ENCODE data around the gene PAGE4.

DNA sequence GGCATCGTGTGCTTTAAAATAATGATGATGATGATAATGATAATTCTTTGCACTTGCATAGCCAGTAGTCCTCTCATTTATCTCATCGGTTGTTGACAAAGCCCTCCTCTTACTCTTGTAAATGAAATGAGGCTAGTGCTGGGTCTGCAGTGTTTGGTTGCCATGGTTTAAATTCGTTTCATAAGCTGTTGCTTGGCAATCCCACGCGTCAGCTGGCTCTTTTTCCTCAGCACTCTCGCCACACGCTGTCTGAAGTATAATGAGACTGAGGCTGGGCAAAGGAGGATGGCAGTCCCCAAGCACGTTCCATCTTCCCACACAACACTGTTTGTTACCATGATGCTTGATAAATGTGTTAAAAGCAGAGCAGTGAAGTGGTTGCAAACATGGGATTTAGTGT lies 15.5 kb downstream of the PAGE4 start:
- TF ChIP-seq ARNTL (CRISPR knock-in tag; IDR thresholded peaks at IDR 0.05; ENCODE audit: borderline replicate concordance, low read depth), result no peak
- no peak for TF ChIP-seq TCF4 (CRISPR knock-in tag; IDR thresholded peaks at IDR 0.05; ENCODE audit: borderline replicate concordance)
- TF ChIP-seq GLIS3 (CRISPR knock-in tag; IDR thresholded peaks at IDR 0.05), result no peak
- TF ChIP-seq ZFP30 (CRISPR knock-in tag; IDR thresholded peaks at IDR 0.05), result no peak
- no peak for TF ChIP-seq PATZ1 (CRISPR knock-in tag; IDR thresholded peaks at IDR 0.05; ENCODE audit: borderline replicate concordance)
- TF ChIP-seq PPARA (CRISPR knock-in tag; IDR thresholded peaks at IDR 0.05; ENCODE audit: borderline replicate concordance), result no peak
- TF ChIP-seq, protein P1, sequence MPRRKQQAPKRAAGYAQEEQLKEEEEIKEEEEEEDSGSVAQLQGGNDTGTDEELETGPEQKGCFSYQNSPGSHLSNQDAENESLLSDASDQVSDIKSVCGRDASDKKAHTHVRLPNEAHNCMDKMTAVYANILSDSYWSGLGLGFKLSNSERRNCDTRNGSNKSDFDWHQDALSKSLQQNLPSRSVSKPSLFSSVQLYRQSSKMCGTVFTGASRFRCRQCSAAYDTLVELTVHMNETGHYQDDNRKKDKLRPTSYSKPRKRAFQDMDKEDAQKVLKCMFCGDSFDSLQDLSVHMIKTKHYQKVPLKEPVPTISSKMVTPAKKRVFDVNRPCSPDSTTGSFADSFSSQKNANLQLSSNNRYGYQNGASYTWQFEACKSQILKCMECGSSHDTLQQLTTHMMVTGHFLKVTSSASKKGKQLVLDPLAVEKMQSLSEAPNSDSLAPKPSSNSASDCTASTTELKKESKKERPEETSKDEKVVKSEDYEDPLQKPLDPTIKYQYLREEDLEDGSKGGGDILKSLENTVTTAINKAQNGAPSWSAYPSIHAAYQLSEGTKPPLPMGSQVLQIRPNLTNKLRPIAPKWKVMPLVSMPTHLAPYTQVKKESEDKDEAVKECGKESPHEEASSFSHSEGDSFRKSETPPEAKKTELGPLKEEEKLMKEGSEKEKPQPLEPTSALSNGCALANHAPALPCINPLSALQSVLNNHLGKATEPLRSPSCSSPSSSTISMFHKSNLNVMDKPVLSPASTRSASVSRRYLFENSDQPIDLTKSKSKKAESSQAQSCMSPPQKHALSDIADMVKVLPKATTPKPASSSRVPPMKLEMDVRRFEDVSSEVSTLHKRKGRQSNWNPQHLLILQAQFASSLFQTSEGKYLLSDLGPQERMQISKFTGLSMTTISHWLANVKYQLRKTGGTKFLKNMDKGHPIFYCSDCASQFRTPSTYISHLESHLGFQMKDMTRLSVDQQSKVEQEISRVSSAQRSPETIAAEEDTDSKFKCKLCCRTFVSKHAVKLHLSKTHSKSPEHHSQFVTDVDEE (CRISPR knock-in tag; IDR thresholded peaks at IDR 0.05), result no peak
- TF ChIP-seq ZNF70 (CRISPR knock-in tag; IDR thresholded peaks at IDR 0.05), result no peak
- TF ChIP-seq SNAI2 (CRISPR knock-in tag; IDR thresholded peaks at IDR 0.05), result no peak
- TF ChIP-seq, protein P2, sequence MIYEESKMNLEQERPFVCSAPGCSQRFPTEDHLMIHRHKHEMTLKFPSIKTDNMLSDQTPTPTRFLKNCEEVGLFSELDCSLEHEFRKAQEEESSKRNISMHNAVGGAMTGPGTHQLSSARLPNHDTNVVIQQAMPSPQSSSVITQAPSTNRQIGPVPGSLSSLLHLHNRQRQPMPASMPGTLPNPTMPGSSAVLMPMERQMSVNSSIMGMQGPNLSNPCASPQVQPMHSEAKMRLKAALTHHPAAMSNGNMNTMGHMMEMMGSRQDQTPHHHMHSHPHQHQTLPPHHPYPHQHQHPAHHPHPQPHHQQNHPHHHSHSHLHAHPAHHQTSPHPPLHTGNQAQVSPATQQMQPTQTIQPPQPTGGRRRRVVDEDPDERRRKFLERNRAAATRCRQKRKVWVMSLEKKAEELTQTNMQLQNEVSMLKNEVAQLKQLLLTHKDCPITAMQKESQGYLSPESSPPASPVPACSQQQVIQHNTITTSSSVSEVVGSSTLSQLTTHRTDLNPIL (CRISPR knock-in tag; IDR thresholded peaks at IDR 0.05; ENCODE audit: low read depth), result no peak
- TF ChIP-seq BACH2 (CRISPR knock-in tag; IDR thresholded peaks at IDR 0.05; ENCODE audit: borderline replicate concordance), result no peak

Data from SK-N-SH treated with all-trans-retinoic acid at 6 μM for 48 hours (cell line).